ENCODE measurements around the gene RRAGD.

DNA sequence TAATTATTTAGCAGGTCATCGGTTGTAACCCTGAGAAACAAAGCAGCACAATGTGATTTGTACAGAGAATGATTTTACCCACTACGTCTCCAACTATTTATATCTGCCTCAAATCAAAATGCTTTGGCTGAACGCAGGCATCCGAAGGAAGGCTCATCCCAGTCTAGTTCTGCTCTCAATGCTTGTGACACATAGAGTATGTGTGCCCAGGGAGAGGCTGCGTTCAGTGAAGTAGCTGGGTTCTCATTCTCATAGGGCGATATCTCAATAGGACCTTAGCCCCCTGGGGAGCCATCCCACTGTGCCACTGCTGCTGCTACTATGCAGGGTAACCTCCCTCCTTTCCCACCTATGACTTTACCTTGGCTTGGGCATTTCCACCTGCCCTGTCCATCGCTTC is 97.4 kb downstream of the RRAGD start:
- TF ChIP-seq EZH2 (IDR thresholded peaks at IDR 0.05; ENCODE audit: low read depth, low read length, severe bottlenecking) (no peak), PHF8 (conservative IDR thresholded peaks at IDR 0.05; ENCODE audit: low read depth, low read length) (no peak), CTCF (IDR thresholded peaks at IDR 0.05; ENCODE audit: control extremely low read depth in 1 of 3, insufficient read depth in 1 of 3, low read depth in 1 of 3, low read length in 3 of 3) (no peak), GABPA (IDR thresholded peaks at IDR 0.05; ENCODE audit: borderline replicate concordance, insufficient read depth, low read length) (no peak)
